Neural cell (in vitro differentiated cells): ENCODE data around the gene FUNDC2.

Experiments
- EP300 ChIP-seq: fragments of 450-650 bp; conservative IDR thresholded peaks from 2 replicates; pipeline ENCODE4 v1.6.1; 2014; ENCODE audit warnings: antibody characterized with exemption, mild to moderate bottlenecking, moderate library complexity; ENCODE audit not compliant: poor library complexity, severe bottlenecking
- EZH2 ChIP-seq: fragments of 200-600, 300-800 bp; shearing (Covaris generic), sonication (generic); IDR thresholded peaks from 2 replicates; pipeline ENCODE4 v1.6.1; 2014; ENCODE audit warnings: antibody characterized with exemption, low read length, borderline replicate concordance, mild to moderate bottlenecking; ENCODE audit not compliant: insufficient read depth, poor library complexity, severe bottlenecking
- POLR2AphosphoS5 ChIP-seq: IDR thresholded peaks from 2 replicates; pipeline ENCODE4 v1.6.1; 2012
- RAD21 ChIP-seq: fragments of 450-650 bp; conservative IDR thresholded peaks from 2 replicates; pipeline ENCODE4 v1.6.1; 2014; ENCODE audit warnings: antibody characterized with exemption, mild to moderate bottlenecking, moderate library complexity
- SMC3 ChIP-seq: fragments of 450-650 bp; conservative IDR thresholded peaks from 2 replicates; pipeline ENCODE4 v1.6.1; 2014; ENCODE audit warnings: antibody characterized with exemption, mild to moderate bottlenecking, moderate library complexity; ENCODE audit not compliant: poor library complexity
- TAF1 ChIP-seq: IDR thresholded peaks from 2 replicates; pipeline ENCODE4 v1.6.1; 2012; ENCODE audit warnings: low read depth
- TF ChIP-seq, protein P1 (sequence below): fragments of 450-650 bp; IDR thresholded peaks from 2 replicates; pipeline ENCODE4 v1.5.1; 2014; ENCODE audit warnings: antibody characterized with exemption, mild to moderate bottlenecking, moderate library complexity; ENCODE audit not compliant: poor library complexity, severe bottlenecking
- TF ChIP-seq, protein P2 (sequence below): IDR thresholded peaks from 2 replicates; pipeline ENCODE4 v1.6.1; 2012; ENCODE audit warnings: borderline replicate concordance

DNA sequence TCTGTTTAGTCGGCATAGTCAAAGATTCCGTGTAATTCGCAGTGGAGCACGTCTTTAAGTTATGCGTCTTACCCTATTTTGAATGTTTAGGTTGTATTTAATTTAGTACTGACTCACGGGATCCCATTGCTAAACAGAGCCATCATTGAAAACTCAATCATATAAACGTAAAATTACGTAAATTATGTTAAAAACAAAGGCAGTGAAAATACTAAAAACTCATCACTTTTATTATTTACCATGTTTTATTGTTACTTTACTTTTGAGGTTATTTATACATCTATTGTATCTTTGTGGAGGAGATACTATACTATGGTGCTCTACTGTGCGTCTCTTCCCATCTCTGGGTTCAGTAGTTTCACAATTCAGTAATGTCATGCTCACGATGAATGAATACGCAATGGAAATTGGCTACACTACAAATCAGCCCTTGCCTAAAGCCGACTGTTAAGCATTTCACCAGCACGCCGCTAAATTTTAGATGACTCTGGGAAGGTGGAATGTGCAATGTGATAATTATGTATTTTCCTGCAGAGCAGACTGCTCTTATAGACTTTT is 944 bp downstream of the FUNDC2 start:
- TF ChIP-seq, protein P1, sequence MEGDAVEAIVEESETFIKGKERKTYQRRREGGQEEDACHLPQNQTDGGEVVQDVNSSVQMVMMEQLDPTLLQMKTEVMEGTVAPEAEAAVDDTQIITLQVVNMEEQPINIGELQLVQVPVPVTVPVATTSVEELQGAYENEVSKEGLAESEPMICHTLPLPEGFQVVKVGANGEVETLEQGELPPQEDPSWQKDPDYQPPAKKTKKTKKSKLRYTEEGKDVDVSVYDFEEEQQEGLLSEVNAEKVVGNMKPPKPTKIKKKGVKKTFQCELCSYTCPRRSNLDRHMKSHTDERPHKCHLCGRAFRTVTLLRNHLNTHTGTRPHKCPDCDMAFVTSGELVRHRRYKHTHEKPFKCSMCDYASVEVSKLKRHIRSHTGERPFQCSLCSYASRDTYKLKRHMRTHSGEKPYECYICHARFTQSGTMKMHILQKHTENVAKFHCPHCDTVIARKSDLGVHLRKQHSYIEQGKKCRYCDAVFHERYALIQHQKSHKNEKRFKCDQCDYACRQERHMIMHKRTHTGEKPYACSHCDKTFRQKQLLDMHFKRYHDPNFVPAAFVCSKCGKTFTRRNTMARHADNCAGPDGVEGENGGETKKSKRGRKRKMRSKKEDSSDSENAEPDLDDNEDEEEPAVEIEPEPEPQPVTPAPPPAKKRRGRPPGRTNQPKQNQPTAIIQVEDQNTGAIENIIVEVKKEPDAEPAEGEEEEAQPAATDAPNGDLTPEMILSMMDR: no peak
- TF ChIP-seq SMC3 (no peak), RAD21 (no peak), POLR2AphosphoS5 (no peak), EZH2 (no peak), EP300 (no peak), TAF1 (no peak)
- TF ChIP-seq, protein P2, sequence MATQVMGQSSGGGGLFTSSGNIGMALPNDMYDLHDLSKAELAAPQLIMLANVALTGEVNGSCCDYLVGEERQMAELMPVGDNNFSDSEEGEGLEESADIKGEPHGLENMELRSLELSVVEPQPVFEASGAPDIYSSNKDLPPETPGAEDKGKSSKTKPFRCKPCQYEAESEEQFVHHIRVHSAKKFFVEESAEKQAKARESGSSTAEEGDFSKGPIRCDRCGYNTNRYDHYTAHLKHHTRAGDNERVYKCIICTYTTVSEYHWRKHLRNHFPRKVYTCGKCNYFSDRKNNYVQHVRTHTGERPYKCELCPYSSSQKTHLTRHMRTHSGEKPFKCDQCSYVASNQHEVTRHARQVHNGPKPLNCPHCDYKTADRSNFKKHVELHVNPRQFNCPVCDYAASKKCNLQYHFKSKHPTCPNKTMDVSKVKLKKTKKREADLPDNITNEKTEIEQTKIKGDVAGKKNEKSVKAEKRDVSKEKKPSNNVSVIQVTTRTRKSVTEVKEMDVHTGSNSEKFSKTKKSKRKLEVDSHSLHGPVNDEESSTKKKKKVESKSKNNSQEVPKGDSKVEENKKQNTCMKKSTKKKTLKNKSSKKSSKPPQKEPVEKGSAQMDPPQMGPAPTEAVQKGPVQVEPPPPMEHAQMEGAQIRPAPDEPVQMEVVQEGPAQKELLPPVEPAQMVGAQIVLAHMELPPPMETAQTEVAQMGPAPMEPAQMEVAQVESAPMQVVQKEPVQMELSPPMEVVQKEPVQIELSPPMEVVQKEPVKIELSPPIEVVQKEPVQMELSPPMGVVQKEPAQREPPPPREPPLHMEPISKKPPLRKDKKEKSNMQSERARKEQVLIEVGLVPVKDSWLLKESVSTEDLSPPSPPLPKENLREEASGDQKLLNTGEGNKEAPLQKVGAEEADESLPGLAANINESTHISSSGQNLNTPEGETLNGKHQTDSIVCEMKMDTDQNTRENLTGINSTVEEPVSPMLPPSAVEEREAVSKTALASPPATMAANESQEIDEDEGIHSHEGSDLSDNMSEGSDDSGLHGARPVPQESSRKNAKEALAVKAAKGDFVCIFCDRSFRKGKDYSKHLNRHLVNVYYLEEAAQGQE: no peak
